Measurements from ENCODE around the gene TMEM191B.
"Not testable (repeated sequence)": the region's sequence is repeated elsewhere in the genome, so short reads cannot be mapped to it uniquely, and the experiment has no call there.

TMEM191B gene

GRCh38 chr22:18558939-18559338 is 31.3 kb downstream of the TMEM191B start:
- not testable (repeated sequence) for DNase-seq

GRCh38 chr22:18560099-18560974 is 32.7 kb downstream of the TMEM191B start:
- not testable (repeated sequence) for DNase-seq

- DNase-seq, result not testable (repeated sequence)
Measured at GRCh38 chr22:18570509-18571246, 43.1 kb downstream of the TMEM191B start.

GRCh38 chr22:18573483-18574164 is 46.0 kb downstream of the TMEM191B start:
- DNase-seq, result not testable (repeated sequence)

- not testable (repeated sequence) for DNase-seq
Measured at GRCh38 chr22:18574555-18574954, 47.0 kb downstream of the TMEM191B start.

GRCh38 chr22:18575686-18576085 is 48.1 kb downstream of the TMEM191B start:
- DNase-seq, result not testable (repeated sequence)

GRCh38 chr22:18577090-18577818 is 49.7 kb downstream of the TMEM191B start:
- not testable (repeated sequence) for DNase-seq

GRCh38 chr22:18577847-18578246 is 50.2 kb downstream of the TMEM191B start:
- not testable (repeated sequence) for DNase-seq
